HG02678 (cell line): ENCODE results near the gene DBH.

ENCODE experiments used
- ATAC-seq: cut with Tn5 transposase; IDR thresholded peaks from one replicate; pipeline ENCODE4 v1.9.1; 2021; ENCODE audit warnings: mild to moderate bottlenecking, moderate library complexity; ENCODE audit not compliant: unreplicated experiment

The DBH gene

GRCh38 chr9:133680976-133681657 lies 45.0 kb downstream of the DBH start:
- no peak for ATAC-seq

- no peak for ATAC-seq
These were observed 45.6 kb downstream of the DBH start for GRCh38 chr9:133681658-133682306.

GRCh38 chr9:133682818-133683585 lies 46.8 kb downstream of the DBH start:
- no peak for ATAC-seq

GRCh38 chr9:133683586-133684120 lies 47.5 kb downstream of the DBH start:
- no peak for ATAC-seq

GRCh38 chr9:133684121-133684935 lies 48.2 kb downstream of the DBH start:
- ATAC-seq = no peak

GRCh38 chr9:133684936-133685361 lies 48.8 kb downstream of the DBH start:
- no peak for ATAC-seq

GRCh38 chr9:133685653-133686609 lies 49.8 kb downstream of the DBH start:
- ATAC-seq = no peak

- no peak for ATAC-seq
These were observed 50.7 kb downstream of the DBH start for GRCh38 chr9:133686642-133687575.

- ATAC-seq = no peak
These were observed 51.9 kb downstream of the DBH start for GRCh38 chr9:133687856-133688761.

GRCh38 chr9:133689151-133689763 lies 53.1 kb downstream of the DBH start:
- ATAC-seq = no peak

- no peak for ATAC-seq
These were observed 54.0 kb downstream of the DBH start for GRCh38 chr9:133690081-133690561.

- ATAC-seq = no peak
These were observed 55.0 kb downstream of the DBH start for GRCh38 chr9:133691191-133691590.

- ATAC-seq = no peak
These were observed 55.6 kb downstream of the DBH start for GRCh38 chr9:133691626-133692363.

- no peak for ATAC-seq
These were observed 56.3 kb downstream of the DBH start for GRCh38 chr9:133692364-133692985.

GRCh38 chr9:133693116-133693515 lies 57.0 kb downstream of the DBH start:
- no peak for ATAC-seq
